Measurements from ENCODE around the gene CRAMP1. TPM values are rescaled to one million over a fixed set of nuclear protein-coding genes. Genes with fewer than 3 reads are reported as not detected.

The CRAMP1 gene
- polyA plus RNA-seq, 2 of the 4 experiments (the other 2 are of a cell fraction): 6.5 to 9.1 TPM

GRCh38 chr16:1655909-1656807, 44.0 kb downstream of the CRAMP1 start:
- DNase-seq (ENCODE audit: low read depth in 1 of 2, low spot score in 1 of 2) (no peak), ATAC-seq (no peak), FAIRE-seq (no peak)
- H3K27ac ChIP-seq: no peak overlapping the region
- ChIA-PET POLR2A (interaction anchor here (0.6 kb wide), 1 partner anchor 49 kb away, joined by 4 read pairs; no protein-coding TSS in a partner anchor), CTCF (interaction anchor here (0.6 to 1.4 kb wide), 2 partner anchors 9 to 50 kb away, joined by 3 to 4 read pairs; partner anchors contain the start of gene MAPK8IP3)
- TF ChIP-seq POLR2AphosphoS2 (conservative IDR thresholded peaks at IDR 0.05; ENCODE audit: low read length) (no peak), TP53 (CRISPR knock-in tag; IDR thresholded peaks at IDR 0.05) (no peak), HEYL (CRISPR knock-in tag; IDR thresholded peaks at IDR 0.05) (no peak), RAD21 (conservative IDR thresholded peaks at IDR 0.05 in 1 of 2, IDR thresholded peaks at IDR 0.05 in 1 of 2) (no peak), E2F6 (IDR thresholded peaks at IDR 0.05; ENCODE audit: borderline replicate concordance, low read depth) (no peak), ATOH8 (CRISPR knock-in tag; IDR thresholded peaks at IDR 0.05; ENCODE audit: low read depth) (no peak), HOXA7 (CRISPR knock-in tag; IDR thresholded peaks at IDR 0.05) (no peak), NR3C1 (IDR thresholded peaks at IDR 0.05) (no peak), EHF (CRISPR knock-in tag; IDR thresholded peaks at IDR 0.05) (no peak), MAFK (IDR thresholded peaks at IDR 0.05; ENCODE audit: partially characterized antibody) (no peak), GATA3 (IDR thresholded peaks at IDR 0.05; ENCODE audit: borderline replicate concordance) (no peak), HES2 (IDR thresholded peaks at IDR 0.05) (no peak), JUNB (IDR thresholded peaks at IDR 0.05) (no peak), RFX5 (IDR thresholded peaks at IDR 0.05) (no peak), SREBF2 (IDR thresholded peaks at IDR 0.05) (no peak), USF2 (IDR thresholded peaks at IDR 0.05) (no peak), TFCP2L1 (CRISPR knock-in tag; IDR thresholded peaks at IDR 0.05) (no peak)
- TF ChIP-seq, protein P1, sequence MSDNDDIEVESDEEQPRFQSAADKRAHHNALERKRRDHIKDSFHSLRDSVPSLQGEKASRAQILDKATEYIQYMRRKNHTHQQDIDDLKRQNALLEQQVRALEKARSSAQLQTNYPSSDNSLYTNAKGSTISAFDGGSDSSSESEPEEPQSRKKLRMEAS (IDR thresholded peaks at IDR 0.05): no peak
- H3K4me2 ChIP-seq: no peak overlapping the region
- 99% methylated on average over 35 of the region's 52 CpGs for WGBS (ENCODE audit: missing lambda C conversion rate)
- no peaks in the 10 kb centered on the region for H3K9me3 ChIP-seq
- no peak overlapping the region for H3K4me3 ChIP-seq
- no peaks in the 10 kb centered on the region for H3K4me1 ChIP-seq

GRCh38 chr16:1656808-1657617, 44.9 kb downstream of the CRAMP1 start:
- DNase-seq (ENCODE audit: low read depth in 1 of 2, low spot score in 1 of 2): no peak
- H3K4me3 ChIP-seq: no peak overlapping the region
- no peak for ATAC-seq
- TF ChIP-seq MAFK (IDR thresholded peaks at IDR 0.05; ENCODE audit: partially characterized antibody) (no peak), RCOR1 (IDR thresholded peaks at IDR 0.05; ENCODE audit: low read depth, low read length) (no peak), POLR2AphosphoS2 (conservative IDR thresholded peaks at IDR 0.05; ENCODE audit: low read length) (no peak)
- ChIA-PET CTCF (interaction anchor here (1.0 to 1.4 kb wide), 3 partner anchors 9 to 49 kb away, joined by 3 to 4 read pairs (median 4); partner anchors contain the start of gene MAPK8IP3), POLR2A (interaction anchor here (0.5 kb wide), 1 partner anchor 140 kb away, joined by 3 read pairs; no protein-coding TSS in a partner anchor)
- no peaks in the 10 kb centered on the region for H3K9me3 ChIP-seq
- WGBS (ENCODE audit: missing lambda C conversion rate): 93% methylated on average over 16 of the region's 24 CpGs
- H3K4me1 ChIP-seq: no peaks in the 10 kb centered on the region
- no peak overlapping the region for H3K4me2 ChIP-seq
- FAIRE-seq: no peak
- no peak overlapping the region for H3K27ac ChIP-seq
